Stimulated activated CD4-positive, alpha-beta T cell treated with anti-CD3 and anti-CD28 coated beads, Interleukin-4, amount 100 ng/mL, for 48 hours (primary cell): ENCODE data around the gene SLC1A2.

Experiments used
- DNase-seq, 2 donors: peaks; one replicate each; pipeline ENCODE4 v3.0.0-alpha.2; 2020; ENCODE audit warnings: low read depth in 2 of 2

The SLC1A2 gene

DNA sequence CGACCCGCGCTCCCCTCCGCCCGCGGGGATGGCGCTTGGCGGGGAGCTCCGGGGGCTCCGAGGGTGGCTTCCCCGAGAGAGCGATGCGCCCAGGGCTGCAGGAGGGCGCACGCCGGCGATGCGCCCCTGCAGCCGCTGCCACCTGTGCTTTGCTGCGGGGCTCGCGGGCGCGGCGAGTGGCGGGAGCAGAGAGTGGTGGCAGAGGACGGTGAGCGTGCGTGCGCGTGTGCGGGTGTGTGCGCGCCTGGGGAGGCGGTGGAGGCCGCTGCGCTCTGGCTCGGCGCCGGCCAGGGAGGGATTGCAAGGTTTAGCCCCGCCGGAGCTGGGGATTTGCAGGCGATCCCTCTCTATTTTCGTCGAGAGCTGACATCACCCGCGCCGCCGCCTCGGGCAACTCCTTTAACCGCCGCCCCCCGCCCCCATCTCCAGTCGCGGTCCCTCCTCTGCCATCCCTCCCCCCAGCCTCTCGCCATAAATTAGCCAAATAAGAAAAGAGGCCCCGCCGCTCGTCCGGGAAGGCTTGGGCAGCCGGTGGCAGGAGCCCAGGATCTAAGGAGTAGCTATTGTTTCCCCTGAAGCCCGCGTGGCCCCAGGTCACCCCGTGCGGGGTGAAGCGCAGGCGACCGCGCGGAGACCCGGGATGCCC lies at the start of gene SLC1A2:
Gene SLC1A2 (minus strand): TSS at position 375 of the 646 bp plus-strand sequence. CDS start 592 bp downstream, outside the sequence.
- DNase-seq, result no peak

DNA sequence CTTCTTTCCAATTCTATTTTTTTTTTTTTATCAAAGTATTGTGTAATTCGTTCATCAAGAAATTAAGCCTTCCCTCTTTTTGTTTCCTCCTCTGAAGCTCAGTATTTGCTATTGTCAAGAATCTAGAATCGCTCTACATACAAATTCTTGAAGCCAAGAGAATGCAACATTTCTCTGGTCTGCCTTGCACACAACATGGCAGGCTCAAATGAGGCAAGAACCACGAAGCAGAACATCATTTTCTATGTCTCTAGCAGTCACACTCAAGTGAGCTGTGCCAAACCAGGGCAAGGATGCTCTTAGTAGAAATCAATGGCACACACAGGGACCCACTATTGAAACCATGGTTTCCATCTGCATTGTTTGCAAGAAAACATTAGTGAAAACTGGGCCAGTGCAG lies 46.7 kb upstream of the SLC1A2 start:
- no peak for DNase-seq

DNA sequence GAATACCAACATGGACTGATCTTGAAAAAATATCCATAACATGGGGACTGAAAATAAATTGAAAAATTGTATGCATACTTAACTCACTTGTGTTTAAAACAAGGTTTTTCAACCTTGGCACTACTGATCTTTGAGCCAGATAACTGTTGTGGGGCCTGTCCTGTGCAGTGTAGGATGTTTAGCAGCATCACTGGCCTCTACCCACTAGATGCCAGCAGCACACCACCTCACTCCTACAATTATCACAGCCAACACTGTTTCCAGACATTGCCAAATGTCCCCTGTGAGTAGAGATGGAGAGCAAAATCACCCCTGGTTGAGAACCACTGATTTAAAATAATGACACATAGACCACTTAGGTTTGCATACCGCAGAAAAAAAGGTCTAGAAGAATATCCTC lies 45.0 kb upstream of the SLC1A2 start:
- DNase-seq, result no peak

DNA sequence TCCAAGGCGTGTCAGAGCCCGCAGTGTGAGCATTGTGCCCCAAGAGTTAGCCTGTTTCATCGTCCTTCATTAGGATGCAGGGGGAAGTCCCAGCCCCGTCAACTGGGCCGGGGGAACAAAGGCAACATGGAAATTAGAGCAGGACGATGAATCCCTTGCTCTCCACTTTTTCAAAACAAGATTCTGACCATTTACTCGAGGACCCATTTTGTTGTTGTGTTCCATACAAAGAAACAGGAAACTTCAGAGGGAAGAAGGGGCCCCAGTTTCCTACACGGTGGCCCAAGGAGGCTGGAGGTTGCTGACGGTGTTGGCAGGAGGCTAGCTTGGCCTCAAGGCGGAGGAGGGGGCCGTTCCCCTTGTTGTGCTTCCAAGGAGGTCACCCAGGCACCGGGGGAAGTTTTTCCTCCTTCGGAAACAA lies 44.0 kb upstream of the SLC1A2 start:
- DNase-seq, result no peak

DNA sequence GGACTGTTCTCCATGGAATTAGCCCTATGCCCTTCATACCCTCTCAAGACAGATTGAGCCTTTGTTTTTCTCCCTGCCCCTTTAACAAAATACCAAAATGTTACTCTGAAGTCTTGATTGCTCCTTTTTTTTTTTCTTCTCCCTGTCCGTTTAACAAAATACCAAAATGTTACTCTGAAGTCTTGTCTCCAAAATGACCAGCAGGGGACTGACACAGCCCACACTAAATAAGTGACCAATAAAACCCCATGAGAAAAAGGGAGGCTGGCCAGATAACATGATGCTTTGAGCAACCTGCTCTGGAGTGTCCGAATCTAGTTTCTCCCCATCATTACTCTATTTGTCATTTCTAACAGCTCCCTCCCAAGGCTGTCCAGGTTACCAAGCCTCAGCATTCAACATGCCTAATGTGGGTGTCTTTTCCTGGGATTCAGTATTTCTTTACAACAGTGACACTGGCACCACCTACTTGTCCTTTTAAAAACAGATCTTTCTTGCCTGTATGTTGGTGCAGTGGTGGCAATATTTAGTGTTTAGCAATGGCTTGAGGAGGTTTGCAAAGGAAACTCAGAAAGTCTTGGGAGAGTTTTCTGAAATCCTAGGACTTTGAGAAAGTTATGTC lies 42.7 kb upstream of the SLC1A2 start:
- no peak for DNase-seq

DNA sequence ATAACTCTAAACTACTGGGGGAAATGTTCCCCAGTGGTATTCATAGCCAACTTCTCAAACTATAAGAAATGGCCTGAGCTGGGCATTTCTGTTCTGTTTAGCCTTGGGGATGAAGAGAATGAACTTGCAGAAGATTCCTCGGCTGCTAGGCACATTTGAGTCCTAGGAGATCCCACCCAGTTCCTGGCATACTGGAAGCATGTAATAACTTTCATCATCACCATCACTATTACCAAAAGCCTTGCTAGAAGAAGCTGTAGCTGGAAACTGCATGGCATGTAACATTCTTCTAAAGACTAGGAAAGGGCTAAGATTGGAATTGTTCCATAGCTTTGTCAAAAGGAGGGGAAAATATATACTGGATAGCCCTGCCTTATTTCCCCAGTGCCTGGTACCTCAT lies 40.1 kb upstream of the SLC1A2 start:
- DNase-seq, result no peak

DNA sequence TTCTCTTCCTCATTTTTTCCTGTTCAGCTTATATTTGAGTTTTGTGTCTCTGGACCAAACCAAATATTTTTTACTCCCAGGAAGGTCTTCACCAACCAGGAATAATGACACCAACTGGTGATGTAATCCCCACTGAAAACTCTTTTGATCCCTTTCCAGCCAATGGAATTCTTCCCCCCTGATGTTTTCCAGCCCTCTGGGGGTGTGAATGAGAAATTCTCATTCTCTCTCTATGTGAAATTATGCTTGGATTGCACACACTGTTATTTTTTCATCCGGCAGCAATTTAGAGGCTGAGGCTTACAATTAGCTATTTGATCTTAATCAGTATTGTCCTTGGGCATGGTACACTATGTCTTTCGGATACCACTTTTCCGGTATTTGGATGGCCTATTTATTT lies 39.5 kb upstream of the SLC1A2 start:
- DNase-seq, result no peak

DNA sequence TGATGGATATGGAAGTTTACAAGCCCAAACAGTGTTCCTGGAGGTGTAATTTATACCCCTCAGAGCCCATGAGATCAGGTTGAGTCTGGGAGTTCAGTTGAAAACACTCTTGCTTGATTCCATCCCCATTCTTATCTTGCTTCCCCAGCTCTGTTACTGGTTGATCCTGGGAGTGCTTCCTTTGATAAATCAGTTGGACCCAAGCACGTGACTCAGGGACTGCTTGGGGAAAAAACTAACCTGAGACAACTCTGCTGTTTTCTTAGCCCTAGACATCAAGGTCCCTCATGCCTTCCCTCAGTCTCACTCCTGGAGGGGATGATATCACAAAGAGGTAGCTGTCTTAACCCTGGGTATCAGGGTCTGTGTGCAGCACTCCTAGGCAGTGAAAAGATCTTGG lies 35.0 kb upstream of the SLC1A2 start:
- no peak for DNase-seq

DNA sequence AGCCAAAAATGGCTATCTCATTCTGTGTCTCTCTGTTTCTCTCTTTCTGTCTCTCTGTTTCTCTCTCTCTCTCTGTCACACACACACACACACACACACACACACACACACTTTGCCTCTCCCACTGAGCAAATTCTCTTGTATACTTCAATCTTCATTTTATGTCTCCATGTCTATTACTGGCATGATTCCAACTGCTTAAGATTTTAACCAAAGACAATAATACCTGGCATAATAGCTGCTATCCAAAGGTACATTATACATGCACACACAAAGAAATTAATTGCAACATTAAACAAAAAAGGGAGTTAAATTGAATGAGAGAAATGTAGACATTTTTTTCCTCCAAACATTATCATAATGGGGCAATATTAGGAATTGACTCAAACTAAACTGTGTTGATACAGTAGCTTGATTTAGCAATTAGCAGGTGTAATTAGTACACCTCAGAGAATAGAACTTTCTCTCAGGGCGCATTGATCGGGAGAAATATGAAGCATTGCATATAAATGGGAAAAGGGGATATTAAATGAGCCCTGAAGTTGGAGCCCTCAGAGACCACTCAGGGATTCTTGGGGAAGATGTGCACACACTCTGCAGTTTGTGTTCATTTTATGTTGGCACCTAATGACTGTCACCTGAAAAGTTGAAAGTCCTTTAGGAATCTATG lies 17.4 kb upstream of the SLC1A2 start:
- DNase-seq, result no peak

DNA sequence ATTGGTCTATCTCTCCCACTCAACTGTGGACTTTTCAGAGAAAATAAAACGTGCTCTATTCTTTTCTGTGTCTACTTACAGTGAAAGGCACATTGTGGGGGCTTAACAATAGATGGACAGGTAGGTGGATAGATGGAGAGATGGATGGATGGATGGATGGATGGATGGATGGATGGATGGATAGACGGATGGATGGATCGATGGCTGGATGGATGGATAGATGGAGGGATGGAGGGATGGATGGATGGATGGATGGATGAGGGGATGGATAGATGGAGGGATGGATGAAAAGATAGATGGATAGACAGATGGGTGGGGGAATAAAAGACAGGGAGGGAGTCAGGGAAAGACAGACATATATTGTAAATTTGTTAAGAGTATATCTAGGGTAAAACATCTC lies 14.2 kb upstream of the SLC1A2 start:
- no peak for DNase-seq

DNA sequence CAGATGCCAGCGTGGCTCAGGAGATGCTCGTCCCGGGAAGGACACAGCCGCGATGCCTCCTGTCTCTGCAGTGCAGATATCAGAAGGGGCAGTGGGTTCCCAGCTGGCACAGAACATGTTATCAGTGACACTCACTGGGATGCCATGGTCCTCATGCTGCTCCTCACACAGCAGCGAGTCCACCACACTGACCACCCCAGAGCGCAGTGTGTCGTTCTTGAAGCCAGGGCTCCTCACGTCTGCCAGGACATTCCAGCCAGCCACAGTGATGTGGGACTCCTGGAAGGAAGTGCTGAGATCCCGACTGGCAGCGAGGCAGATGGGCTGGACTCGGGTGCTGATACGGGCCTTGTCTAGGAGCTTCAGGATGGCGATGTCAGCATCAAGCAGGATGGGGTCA lies 13.1 kb upstream of the SLC1A2 start:
- DNase-seq, result no peak

DNA sequence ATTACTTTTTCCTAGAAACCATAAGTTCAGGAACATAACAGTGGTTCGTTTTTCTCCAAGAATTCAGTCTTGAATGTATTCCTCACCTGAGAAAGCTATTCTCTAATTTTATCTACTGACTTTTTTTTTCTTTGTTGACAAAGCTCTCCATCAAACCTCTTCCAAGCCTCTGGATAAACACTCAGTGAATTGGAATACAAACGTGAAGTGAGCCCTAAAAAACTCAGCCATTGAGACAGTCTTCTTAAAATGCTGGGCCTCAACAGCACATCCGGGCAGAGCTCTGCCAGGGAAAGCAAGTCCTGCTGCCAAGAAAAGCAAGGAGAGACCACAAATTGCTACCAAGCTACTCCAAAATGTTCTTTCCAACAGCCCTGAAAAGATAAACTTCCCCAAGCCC lies 7.7 kb upstream of the SLC1A2 start:
- DNase-seq, result no peak

DNA sequence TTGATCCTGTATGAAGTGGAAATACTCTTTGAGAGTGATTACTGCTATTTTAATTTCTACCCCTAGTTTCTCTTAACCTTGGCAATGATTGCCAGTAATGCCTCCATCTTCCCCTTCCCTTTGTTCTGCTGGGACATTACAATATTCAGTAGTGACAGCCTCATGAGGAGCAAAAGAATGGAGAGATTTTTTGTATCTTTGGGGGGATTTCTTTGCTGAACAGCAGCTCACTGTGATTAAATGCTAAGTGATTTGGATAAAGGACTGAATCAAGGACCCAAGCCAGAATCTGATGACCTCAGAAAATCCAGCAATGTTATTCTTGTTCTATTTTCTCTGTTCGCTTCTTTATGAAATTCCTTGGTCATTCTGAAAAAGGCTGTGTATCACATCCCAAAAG lies 7.0 kb upstream of the SLC1A2 start:
- no peak for DNase-seq

DNA sequence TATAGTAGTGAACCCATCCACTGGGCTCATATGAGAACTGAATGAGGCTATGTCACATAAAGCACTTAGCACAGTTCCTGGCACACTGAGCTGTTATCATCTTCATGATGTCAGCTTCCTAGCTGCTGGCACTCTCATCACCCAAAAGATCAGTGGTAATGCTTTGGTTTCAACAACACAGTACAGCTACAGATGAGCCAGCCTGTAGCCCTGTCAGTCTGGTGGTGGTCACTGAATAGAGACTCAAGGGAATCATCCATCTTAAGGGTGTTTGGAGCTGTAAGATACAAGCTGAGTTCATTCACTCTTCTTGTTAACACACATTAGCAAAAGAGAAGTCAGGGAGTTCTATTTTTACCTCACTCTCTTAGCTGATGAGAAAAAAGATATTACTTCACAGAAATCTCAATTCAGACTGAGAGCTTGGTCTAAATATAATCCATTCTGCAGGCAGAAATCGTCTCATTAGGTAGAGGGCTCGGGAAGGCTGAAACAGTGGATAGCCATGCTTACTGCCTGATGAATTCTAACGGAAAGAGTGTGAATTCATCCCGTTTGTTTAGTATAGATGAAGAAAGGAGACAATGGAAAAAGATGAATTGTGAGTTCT lies 6.3 kb upstream of the SLC1A2 start:
- DNase-seq, result no peak

DNA sequence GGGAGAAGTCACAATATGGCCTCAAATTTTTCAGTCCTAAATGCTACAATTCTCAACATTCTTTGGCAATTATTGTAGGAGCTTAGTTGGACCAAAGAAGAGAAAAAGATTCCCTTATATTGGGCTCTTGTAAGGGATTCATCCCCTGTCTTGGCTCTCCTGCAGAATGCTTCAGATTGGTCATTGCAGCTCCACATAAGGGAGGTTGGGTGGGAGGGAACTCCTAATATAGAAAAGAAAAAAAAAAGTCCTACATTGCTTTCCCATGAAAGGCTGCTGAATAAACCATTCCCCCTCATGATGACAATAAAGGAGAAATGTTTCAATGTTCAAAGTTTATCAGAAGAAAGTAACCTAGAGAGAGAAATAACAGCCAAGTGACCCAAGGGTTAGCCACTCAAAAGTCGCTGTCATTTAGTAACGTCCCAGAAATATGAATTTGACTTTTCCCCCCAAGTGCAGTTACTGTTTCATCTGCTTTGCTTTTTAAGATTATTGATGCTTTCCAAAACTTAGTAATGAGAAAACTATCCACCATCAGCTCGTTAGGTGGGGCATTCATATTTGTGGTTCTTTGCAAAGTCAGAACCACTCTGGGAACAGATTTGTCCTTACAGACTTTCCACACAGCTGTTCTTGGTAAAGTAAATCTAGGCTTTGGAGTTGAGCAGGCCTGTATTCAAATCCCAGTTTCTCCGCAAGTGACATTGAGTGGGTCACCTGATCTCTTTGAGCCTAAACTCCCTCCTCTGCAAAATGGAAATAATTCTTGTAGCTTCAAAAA lies 5.0 kb upstream of the SLC1A2 start:
- no peak for DNase-seq

DNA sequence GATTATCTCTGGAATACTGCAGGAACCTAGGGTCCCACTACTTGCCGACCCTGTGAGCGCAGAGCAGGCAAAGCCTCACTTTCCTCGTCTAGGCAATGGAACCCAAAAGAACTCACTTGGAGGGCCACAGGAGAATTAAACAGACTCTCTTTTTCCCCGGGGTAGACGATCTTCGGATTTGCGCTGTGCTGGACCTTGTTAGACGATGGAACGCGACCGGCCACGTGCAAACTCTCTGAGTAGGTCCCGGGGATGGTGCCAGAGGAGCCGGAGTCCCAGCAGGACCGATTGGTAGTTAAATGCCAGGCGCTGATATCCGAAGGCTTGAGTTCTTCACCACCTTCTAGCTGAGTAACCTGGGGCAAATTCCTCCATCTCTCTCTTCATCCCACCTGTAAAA lies 1.0 kb upstream of the SLC1A2 start:
- DNase-seq, result no peak

DNA sequence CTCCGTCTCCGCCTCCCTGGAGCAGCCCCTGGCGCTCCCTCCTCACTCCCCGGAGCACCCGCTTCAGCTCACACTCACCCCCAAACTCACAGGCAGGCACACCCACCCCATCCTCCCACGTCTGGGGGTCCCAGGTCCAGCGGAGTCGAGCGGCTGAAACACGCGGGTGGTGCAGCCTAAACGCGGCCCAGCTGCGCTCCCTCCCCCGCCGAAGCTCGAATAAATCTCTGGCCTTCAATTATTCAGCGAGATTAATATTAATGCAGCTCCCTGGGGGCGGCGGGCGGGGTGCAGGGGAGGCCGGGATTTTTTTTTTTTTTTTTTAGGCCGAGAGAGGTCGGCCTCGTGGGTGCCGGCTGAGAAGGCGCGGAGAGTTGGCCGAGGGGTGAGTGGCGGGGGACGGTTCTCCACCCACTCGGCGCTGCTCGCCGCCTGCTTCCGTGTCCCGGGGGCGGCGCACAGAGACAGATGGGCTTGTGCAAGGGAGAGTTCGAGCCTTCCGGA lies 524 bp upstream of the SLC1A2 start:
- no peak for DNase-seq

DNA sequence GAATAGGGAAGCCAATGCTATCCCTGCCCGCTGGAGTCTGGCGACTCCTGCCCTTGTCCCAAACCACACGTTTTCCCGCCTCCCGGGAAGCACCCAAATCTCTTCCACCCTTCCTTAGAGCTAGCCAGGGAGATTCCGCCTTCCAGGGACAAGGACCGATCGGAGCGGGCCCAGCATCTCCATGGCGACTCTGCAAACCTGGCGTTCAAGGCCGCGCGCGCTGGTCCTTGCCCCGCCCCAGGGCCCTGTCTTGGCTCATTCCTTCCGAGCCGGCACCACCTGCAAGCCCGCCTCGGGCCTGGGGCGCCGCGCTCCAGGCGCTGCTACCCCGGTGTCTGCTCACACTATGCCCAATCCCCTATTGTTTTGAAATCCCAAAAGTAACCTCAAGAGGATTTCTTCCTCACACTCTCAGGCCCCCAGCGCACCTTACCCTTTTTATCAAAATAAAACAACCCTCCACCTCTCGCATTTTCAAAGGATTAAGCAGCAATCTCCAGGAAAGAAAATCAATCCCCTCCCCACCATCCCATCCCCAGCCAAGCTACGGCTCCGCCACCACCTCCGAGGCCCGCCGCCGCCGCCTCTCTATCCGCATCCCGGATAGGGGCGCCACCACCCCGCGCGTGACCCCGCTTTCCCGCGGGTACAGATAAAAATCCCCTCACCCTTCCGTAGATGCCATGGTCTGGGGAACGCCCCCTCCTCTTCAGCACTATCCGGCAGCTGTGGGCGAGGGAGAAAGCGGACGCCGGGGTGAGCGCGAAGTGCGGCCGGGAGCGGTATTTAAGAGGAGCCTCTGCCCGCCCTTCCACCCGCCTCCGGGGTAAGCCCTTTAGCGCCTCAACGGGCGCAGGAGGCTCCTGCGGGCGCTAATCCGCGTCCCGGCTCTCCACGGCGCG lies 825 bp downstream of the SLC1A2 start:
- peak; percentile 10 to 18 for DNase-seq

DNA sequence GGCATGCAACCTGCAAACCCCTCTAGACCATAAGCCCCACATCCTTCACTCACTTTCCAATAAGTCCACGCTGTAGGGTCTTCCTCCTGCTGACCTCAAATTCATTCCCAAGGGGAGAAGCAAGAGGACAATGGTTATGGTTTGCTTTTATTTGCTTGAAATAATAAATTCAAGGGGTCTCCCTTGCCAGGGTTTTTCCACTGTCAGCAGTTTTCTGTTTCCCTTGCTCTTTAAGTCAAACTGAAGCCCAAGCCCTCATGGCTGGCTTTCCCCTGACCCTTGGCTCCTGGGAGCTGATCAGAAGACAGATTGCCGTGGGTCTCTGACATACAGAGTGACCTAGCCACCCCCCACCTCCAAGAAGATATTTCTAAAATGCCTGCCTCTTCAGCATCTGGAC lies 3.9 kb downstream of the SLC1A2 start:
- no peak for DNase-seq

DNA sequence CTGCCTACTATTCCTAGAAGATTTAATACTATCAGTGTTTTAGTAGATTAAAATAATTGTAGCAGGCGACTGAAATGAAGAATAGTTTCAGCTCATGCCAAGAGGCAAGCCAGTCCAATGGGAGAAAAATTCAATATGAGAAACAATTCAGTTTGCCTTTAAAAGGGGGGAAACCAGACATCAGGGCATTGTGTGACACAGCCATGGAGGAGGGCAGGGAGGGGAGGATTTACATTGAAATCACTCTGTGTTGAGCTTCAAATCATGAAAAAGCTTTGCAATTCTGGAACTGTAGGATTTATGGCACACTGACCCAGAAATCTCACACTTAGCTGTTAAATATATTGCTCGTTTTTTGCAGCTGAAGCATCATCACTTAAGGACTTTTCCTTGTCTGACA lies 4.6 kb downstream of the SLC1A2 start:
- no peak for DNase-seq

DNA sequence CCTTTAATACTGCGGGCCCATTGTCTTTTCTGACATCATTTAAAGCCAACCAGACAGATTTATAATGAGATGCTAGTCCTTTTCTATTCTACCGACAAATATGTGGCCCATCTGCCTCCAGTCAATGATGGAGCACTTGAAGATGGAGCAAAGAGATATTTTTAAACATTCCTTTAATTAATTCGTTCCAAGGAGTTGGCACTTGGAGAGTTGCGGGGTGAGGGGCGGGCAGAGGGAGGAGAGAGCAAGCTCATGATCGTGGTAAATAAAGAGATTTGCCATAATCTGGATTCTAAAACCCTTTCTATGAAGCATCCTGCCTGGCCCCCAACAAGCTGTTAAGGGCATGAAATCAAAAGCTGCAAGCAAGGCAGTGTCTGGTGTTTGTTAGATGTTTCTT lies 5.0 kb downstream of the SLC1A2 start:
- DNase-seq, result no peak
